Gastrocnemius medialis (tissue), 4 donors: Measurements from ENCODE around the gene SYP.

ENCODE experiments used
- CTCF ChIP-seq, 5 experiments: fragments of 450-650 bp in 3 of 5; fragments of 200-600 bp in 2 of 5; sonication (generic) in 2 of 5; IDR thresholded peaks in 4 of 5; conservative IDR thresholded peaks in 1 of 5; 1 replicate in 4 of 5; 2 replicates in 1 of 5; pipeline ENCODE4 v1.5.1; 2016 to 2019; ENCODE audit warnings: antibody characterized with exemption in 5 of 5, mild to moderate bottlenecking in 3 of 5, moderate library complexity in 3 of 5
- POLR2A ChIP-seq, 2 donors: fragments of 450-650 bp; IDR thresholded peaks; one replicate each; pipeline ENCODE4 v1.6.1; 2017; ENCODE audit warnings: antibody characterized with exemption in 2 of 2, mild to moderate bottlenecking in 2 of 2, moderate library complexity in 2 of 2

DNA sequence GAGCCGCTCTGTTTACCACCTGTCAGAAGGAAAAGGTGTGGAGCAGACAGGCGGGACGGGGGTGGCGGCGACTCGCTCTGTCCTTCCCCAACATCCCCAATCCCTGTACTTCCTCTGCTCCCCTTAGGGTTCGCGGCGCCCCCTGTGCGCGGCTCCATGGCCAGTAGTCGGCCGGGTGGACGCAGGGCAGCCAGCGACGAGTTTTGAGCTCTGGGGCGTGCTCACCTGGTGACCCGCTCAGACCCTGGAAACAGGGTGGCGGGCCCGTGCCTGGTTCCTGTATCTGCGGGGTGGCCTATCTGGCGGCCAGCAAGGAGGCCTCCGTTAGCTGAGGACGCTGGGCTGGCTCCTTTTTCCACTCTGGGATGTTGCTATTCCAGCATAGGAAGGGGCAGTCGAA, 42.8 kb downstream of the SYP start:
- no peak for TF ChIP-seq CTCF (IDR thresholded peaks at IDR 0.05 in 4 of 5, conservative IDR thresholded peaks at IDR 0.05 in 1 of 5)
- TF ChIP-seq POLR2A (IDR thresholded peaks at IDR 0.05): no peak
